ENCODE data around the gene NBPF3. TPM values are rescaled to one million over a fixed set of nuclear protein-coding genes. Genes with fewer than 3 reads are reported as not detected.
"Not testable (repeated sequence)": the region's sequence is repeated elsewhere in the genome, so short reads cannot be mapped to it uniquely, and the experiment has no call there.

NBPF3 gene
- total and polyA plus RNA-seq, 4 experiments from 2014 or later: 4.2 to 14.3 (median 10.3) TPM

- H3K36me3 Mint-ChIP-seq; CTCF ChIA-PET (ENCODE audit: partially characterized antibody); intact Hi-C loops (cut with micrococcal nuclease); DNase-seq; POLR2A ChIA-PET (ENCODE audit: partially characterized antibody); H3K4me3 Mint-ChIP-seq; H3K27me3 Mint-ChIP-seq; H3K36me3 ChIP-seq (ENCODE audit: insufficient read depth, low read length); H3K9me3 ChIP-seq (ENCODE audit: control insufficient read depth in 1 of 2, low read length in 2 of 2); H3K27ac ChIP-seq (ENCODE audit: low read depth, low read length); H3K27me3 ChIP-seq (ENCODE audit: insufficient read depth, low read length); H3K9me3 Mint-ChIP-seq; H3K4me1 Mint-ChIP-seq; H3K4me3 ChIP-seq (ENCODE audit: low read length in 2 of 2); H3K4me1 ChIP-seq (ENCODE audit: insufficient read depth, low read length); H3K27ac Mint-ChIP-seq: not testable (repeated sequence)
Observed at GRCh38 chr1:21430875-21431274, 9.1 kb upstream of the NBPF3 start.

- no peak overlapping the region for H3K4me3 ChIP-seq (ENCODE audit: low read length in 2 of 2)
- no peak overlapping the region for H3K27ac ChIP-seq (ENCODE audit: low read depth, low read length)
- no peaks in the 10 kb centered on the region for H3K9me3 ChIP-seq (ENCODE audit: control insufficient read depth in 1 of 2, low read length in 2 of 2)
- POLR2A ChIA-PET (ENCODE audit: partially characterized antibody): no interaction called here
- intact Hi-C loops (cut with micrococcal nuclease): no loop called here
- H3K36me3 Mint-ChIP-seq: no peaks in the 10 kb centered on the region
- H3K4me3 Mint-ChIP-seq: no peak overlapping the region
- H3K4me1 ChIP-seq (ENCODE audit: insufficient read depth, low read length): no peaks in the 10 kb centered on the region
- H3K9me3 Mint-ChIP-seq: no peaks in the 10 kb centered on the region
- H3K27ac Mint-ChIP-seq: no peak overlapping the region
- no peak for DNase-seq
- H3K27me3 Mint-ChIP-seq: peaks cover 0 to 7% of the 10 kb centered on the region in 2 donors
- peaks cover 0 to 15% (median 4%) of the 10 kb centered on the region in 4 donors for H3K4me1 Mint-ChIP-seq
- no peaks in the 10 kb centered on the region for H3K36me3 ChIP-seq (ENCODE audit: insufficient read depth, low read length)
- CTCF ChIA-PET (ENCODE audit: partially characterized antibody): no interaction called here
- H3K27me3 ChIP-seq (ENCODE audit: insufficient read depth, low read length): no peaks in the 10 kb centered on the region
Observed at GRCh38 chr1:21434394-21434793, 5.5 kb upstream of the NBPF3 start.

DNA sequence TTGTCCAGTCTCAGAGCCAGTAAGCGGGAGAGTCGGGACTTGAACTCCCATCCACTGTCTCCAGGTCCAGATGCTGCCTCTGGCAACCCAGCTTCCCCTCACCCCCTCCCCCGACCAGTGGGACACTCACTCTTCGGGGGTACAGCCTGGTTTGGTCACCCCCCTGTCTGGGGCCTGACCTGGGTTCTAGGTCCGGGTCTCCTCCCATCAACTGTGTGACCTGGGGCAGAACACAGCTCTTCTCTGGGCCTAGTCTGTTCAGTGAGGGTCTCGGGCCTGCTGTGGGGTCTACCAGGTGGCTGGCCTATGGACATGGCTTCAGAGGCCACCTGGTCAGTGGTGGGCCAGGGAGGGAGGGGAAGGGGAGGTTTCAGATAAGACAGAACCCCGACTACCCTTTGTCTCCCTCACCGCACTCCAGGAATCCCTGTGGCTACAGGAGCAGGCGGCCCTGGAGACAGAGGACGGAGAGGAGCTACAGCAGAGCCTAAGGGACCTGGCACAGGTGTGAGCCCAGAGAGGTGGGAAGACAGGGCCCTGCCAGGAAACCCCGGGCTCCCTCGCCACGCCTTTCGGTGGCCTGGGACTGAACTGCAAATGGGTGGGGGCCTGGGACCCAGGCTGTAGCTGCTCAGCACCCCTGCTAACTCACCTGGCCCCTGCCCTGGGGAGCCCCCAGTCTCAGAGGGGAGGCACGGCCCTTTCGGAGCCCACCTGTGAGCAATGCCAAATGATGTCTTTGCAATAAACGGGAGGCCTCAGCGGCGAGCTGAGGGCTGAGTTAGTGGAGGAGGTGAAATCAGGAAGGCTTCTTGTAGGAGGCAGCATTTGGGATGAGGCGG is 4.1 kb upstream of the NBPF3 start:
- no peak overlapping the region for H3K27ac Mint-ChIP-seq
- CTCF ChIA-PET (ENCODE audit: partially characterized antibody): no interaction called here

GRCh38 chr1:21436488-21437340 is 3.2 kb upstream of the NBPF3 start:
- H3K27me3 ChIP-seq (ENCODE audit: insufficient read depth, low read length): no peaks in the 10 kb centered on the region
- H3K4me1 Mint-ChIP-seq: peaks cover 6 to 28% (median 15%) of the 10 kb centered on the region in 4 donors
- peak overlapping the region in 7 of 8 donors; percentile 17 to 73 (median 67) for H3K4me3 Mint-ChIP-seq
- H3K9me3 ChIP-seq (ENCODE audit: control insufficient read depth in 1 of 2, low read length in 2 of 2): no peaks in the 10 kb centered on the region
- peaks cover 0 to 5% of the 10 kb centered on the region in 2 donors for H3K36me3 Mint-ChIP-seq
- no peak overlapping the region for H3K27ac ChIP-seq (ENCODE audit: low read depth, low read length)
- H3K4me3 ChIP-seq (ENCODE audit: low read length in 2 of 2): no peak overlapping the region
- DNase-seq: no peak
- POLR2A ChIA-PET (ENCODE audit: partially characterized antibody): no interaction called here
- CTCF ChIA-PET (ENCODE audit: partially characterized antibody): no interaction called here
- H3K36me3 ChIP-seq (ENCODE audit: insufficient read depth, low read length): no peaks in the 10 kb centered on the region
- H3K9me3 Mint-ChIP-seq: no peaks in the 10 kb centered on the region
- H3K27ac Mint-ChIP-seq: no peak overlapping the region
- intact Hi-C loops (cut with micrococcal nuclease): no loop called here
- peaks cover 8% of the 10 kb centered on the region for H3K4me1 ChIP-seq (ENCODE audit: insufficient read depth, low read length)
- peaks cover 0 to 7% of the 10 kb centered on the region in 2 donors for H3K27me3 Mint-ChIP-seq

More for the DNA sequence above, 4.1 kb upstream of the NBPF3 start:
- POLR2A ChIA-PET (ENCODE audit: partially characterized antibody): no interaction called here
- H3K27me3 ChIP-seq (ENCODE audit: insufficient read depth, low read length): no peaks in the 10 kb centered on the region
- H3K36me3 Mint-ChIP-seq: peaks cover 0 to 3% of the 10 kb centered on the region in 2 donors
- intact Hi-C loops (cut with micrococcal nuclease): no loop called here
- no peaks in the 10 kb centered on the region for H3K9me3 ChIP-seq (ENCODE audit: control insufficient read depth in 1 of 2, low read length in 2 of 2)
- no peak overlapping the region for H3K4me3 Mint-ChIP-seq
- H3K27me3 Mint-ChIP-seq: peaks cover 0 to 7% of the 10 kb centered on the region in 2 donors
- H3K4me3 ChIP-seq (ENCODE audit: low read length in 2 of 2): no peak overlapping the region
- DNase-seq: no peak
- H3K36me3 ChIP-seq (ENCODE audit: insufficient read depth, low read length): no peaks in the 10 kb centered on the region
- H3K9me3 Mint-ChIP-seq: no peaks in the 10 kb centered on the region
- H3K4me1 Mint-ChIP-seq: peaks cover 2 to 25% (median 12%) of the 10 kb centered on the region in 4 donors
- no peak overlapping the region for H3K27ac ChIP-seq (ENCODE audit: low read depth, low read length)
- peaks cover 3% of the 10 kb centered on the region for H3K4me1 ChIP-seq (ENCODE audit: insufficient read depth, low read length)

DNA sequence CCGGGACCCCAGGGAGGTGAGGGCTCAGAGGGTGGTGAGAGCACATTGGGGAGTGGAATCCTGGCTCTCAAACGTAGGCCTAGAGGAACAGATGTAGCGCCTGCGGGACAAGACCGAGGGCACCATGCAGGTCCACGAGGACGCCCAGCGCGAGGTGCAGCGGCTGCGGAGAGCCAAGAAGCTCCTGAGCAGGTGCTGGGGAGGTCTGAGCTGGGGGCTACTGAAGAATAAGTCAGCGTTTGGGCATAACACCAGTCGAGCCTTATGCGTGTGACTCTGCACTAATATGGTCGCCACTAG is 2.6 kb upstream of the NBPF3 start:
- intact Hi-C loops (cut with micrococcal nuclease): no loop called here
- H3K36me3 Mint-ChIP-seq: peaks cover 0 to 5% of the 10 kb centered on the region in 2 donors
- H3K27ac ChIP-seq (ENCODE audit: low read depth, low read length): no peak overlapping the region
- no peaks in the 10 kb centered on the region for H3K9me3 Mint-ChIP-seq
- H3K4me3 Mint-ChIP-seq: peak overlapping the region in 3 of 8 donors; percentile 71 to 73 (median 71)
- no peak for DNase-seq
- H3K27me3 Mint-ChIP-seq: peaks cover 0 to 7% of the 10 kb centered on the region in 2 donors
- no peak overlapping the region for H3K27ac Mint-ChIP-seq
- no peaks in the 10 kb centered on the region for H3K36me3 ChIP-seq (ENCODE audit: insufficient read depth, low read length)
- no peaks in the 10 kb centered on the region for H3K27me3 ChIP-seq (ENCODE audit: insufficient read depth, low read length)
- peaks cover 8% of the 10 kb centered on the region for H3K4me1 ChIP-seq (ENCODE audit: insufficient read depth, low read length)
- CTCF ChIA-PET (ENCODE audit: partially characterized antibody): no interaction called here
- H3K9me3 ChIP-seq (ENCODE audit: control insufficient read depth in 1 of 2, low read length in 2 of 2): no peaks in the 10 kb centered on the region
- peaks cover 7 to 28% (median 15%) of the 10 kb centered on the region in 4 donors for H3K4me1 Mint-ChIP-seq
- POLR2A ChIA-PET (ENCODE audit: partially characterized antibody): no interaction called here
- H3K4me3 ChIP-seq (ENCODE audit: low read length in 2 of 2): no peak overlapping the region

DNA sequence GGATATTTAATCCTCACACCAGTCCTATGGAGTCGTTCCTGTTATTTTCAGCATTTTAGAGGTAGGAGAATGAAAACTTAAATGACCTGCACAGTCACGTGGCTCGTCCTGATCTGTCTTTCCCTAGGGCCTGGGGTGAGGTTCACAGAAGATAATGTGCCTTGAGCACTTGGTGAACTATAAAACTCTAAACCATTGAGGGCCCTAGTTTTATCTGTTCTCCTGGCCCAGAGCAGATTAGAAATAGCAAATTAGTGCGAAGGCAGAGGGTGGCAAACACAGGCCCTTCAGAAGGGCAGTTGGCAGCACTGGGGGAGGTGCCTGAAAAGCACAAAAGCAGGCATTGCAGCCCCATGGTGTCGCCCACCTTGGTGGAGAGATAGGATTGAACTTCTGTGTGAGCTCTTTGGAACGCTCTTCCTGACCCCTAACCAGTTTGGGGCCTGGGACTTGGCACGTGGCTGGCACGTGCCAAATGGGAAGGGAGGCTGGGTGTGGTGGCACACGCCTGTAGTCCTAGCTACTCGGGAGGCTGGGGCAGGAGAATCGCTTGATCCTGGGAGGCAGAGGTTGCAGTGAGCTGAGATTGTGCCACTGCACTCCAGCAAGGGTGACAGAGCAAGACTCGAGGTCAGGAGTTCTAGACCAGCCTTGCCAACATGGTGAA is 1.2 kb upstream of the NBPF3 start:
- CTCF ChIA-PET (ENCODE audit: partially characterized antibody); H3K27ac ChIP-seq (ENCODE audit: low read depth, low read length); intact Hi-C loops (cut with micrococcal nuclease); H3K4me3 ChIP-seq (ENCODE audit: low read length in 2 of 2); H3K36me3 Mint-ChIP-seq; H3K27me3 ChIP-seq (ENCODE audit: insufficient read depth, low read length); H3K4me1 ChIP-seq (ENCODE audit: insufficient read depth, low read length); H3K27me3 Mint-ChIP-seq; H3K9me3 ChIP-seq (ENCODE audit: control insufficient read depth in 1 of 2, low read length in 2 of 2); H3K36me3 ChIP-seq (ENCODE audit: insufficient read depth, low read length); H3K9me3 Mint-ChIP-seq; POLR2A ChIA-PET (ENCODE audit: partially characterized antibody); DNase-seq: not testable (repeated sequence)
- H3K4me1 Mint-ChIP-seq: peaks cover 7 to 28% (median 15%) of the 10 kb centered on the region in 4 donors
- H3K4me3 Mint-ChIP-seq: peak overlapping the region; percentile 48 to 97 (median 90)
- peak overlapping the region in 3 of 7 donors; percentile 12 to 88 (median 32) for H3K27ac Mint-ChIP-seq

GRCh38 chr1:21439345-21439720 is 604 bp upstream of the NBPF3 start:
- Mint-ChIP-seq H3K36me3 (peaks cover 0 to 7% of the 10 kb centered on the region in 2 donors), H3K4me3 (peak overlapping the region; percentile 83 to 97 (median 92)), H3K27me3 (peaks cover 0 to 5% of the 10 kb centered on the region in 2 donors), H3K27ac (peak overlapping the region; percentile 67 to 96 (median 88)), H3K9me3 (no peaks in the 10 kb centered on the region), H3K4me1 (peaks cover 7 to 28% (median 15%) of the 10 kb centered on the region in 4 donors)
- CTCF ChIA-PET (ENCODE audit: partially characterized antibody): no interaction called here
- H3K36me3 ChIP-seq (ENCODE audit: insufficient read depth, low read length): no peaks in the 10 kb centered on the region
- intact Hi-C loops (cut with micrococcal nuclease): no loop called here
- H3K27ac ChIP-seq (ENCODE audit: low read depth, low read length): peak overlapping the region; percentile 49
- H3K9me3 ChIP-seq (ENCODE audit: control insufficient read depth in 1 of 2, low read length in 2 of 2): no peaks in the 10 kb centered on the region
- POLR2A ChIA-PET (ENCODE audit: partially characterized antibody): no interaction called here
- no peak for DNase-seq
- no peaks in the 10 kb centered on the region for H3K27me3 ChIP-seq (ENCODE audit: insufficient read depth, low read length)
- H3K4me3 ChIP-seq (ENCODE audit: low read length in 2 of 2): peak overlapping the region in 1 of 2 donors; percentile 57
- peaks cover 8% of the 10 kb centered on the region for H3K4me1 ChIP-seq (ENCODE audit: insufficient read depth, low read length)
